SK-N-MC (cell line): Measurements from ENCODE around the gene PDCD1LG2.

ENCODE experiments used
- EZH2 ChIP-seq: fragments of 200-600 bp; sonication (generic); IDR thresholded peaks from one replicate; pipeline ENCODE4 v1.6.1; 2017; ENCODE audit warnings: antibody characterized with exemption
- FOXP2 ChIP-seq: optimal IDR thresholded peaks from 2 replicates; pipeline ENCODE3; 2011; ENCODE audit warnings: mild to moderate bottlenecking, moderate library complexity; ENCODE audit not compliant: insufficient read depth; ENCODE audit errors: extremely low read length, control extremely low read depth
- POLR2AphosphoS5 ChIP-seq: IDR thresholded peaks from 2 replicates; pipeline ENCODE4 v1.6.1; 2012; ENCODE audit warnings: mild to moderate bottlenecking, low read depth, low read length, borderline replicate concordance

DNA sequence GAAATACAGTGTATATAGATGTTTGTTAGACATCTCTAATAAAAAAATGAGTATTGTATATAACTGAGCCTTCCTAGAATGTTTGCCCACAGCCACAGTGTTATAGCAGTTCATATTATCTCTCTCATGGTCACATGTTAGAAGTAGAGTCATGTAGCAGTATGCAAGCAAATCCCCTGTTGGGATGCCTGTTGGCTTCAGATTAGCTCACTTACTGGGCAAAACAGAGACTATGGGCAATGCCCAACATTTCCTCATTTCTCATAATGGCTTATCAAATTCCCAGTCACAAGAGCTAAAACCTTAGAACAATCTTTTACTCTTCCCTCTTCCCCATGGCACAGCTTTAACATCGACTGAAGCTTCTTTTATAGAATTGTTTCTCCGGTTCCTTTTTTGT, 27.0 kb upstream of the PDCD1LG2 start:
- TF ChIP-seq EZH2: no peak
- TF ChIP-seq POLR2AphosphoS5: no peak
- TF ChIP-seq FOXP2: no peak
